Stimulated activated CD8-positive, alpha-beta memory T cell treated with anti-CD3 and anti-CD28 coated beads, Interleukin-7, amount 100 ng/mL, for 24 hours (primary cell): ENCODE results near the gene CYP4F3.
"Not testable (repeated sequence)": the region's sequence is repeated elsewhere in the genome, so short reads cannot be mapped to it uniquely, and the experiment has no call there.

ENCODE experiments used
- DNase-seq: peaks from one replicate; pipeline ENCODE4 v3.0.0-alpha.2; 2020; ENCODE audit warnings: low read depth

CYP4F3 gene

DNA sequence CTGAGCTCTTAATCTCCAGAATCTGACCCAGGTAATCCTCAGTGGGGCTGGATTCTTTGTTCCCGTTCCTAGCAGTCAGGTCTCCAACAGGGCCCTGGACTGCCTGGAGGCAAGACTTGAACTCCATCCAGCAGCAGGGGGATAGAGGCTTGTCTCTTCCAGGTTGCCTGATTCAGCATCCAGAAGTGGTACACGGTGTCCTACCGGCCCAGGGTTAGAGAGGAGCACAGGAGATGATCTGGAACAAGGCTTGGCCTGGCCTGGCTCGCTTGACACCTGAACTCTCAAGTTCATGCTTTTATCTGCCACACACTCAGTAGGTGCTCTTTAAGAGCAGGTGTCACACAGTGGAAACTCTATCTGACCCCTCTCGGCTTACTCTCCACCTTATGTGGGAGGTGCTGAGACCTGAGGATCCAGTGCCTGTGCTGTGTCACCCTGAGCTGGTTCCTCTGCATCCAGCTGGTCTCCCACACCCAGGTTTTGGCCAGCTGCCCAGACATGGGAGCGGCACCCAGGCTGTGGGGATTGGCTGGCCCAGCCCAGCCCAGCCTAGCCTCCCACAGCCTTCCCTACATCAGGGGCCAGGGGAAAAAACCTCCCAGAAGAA is at the start of gene CYP4F3:
Gene CYP4F3 (plus strand): TSS at position 604 of the 610 bp plus-strand sequence. CDS start 519 bp downstream, outside the sequence.
- DNase-seq, result no peak

DNA sequence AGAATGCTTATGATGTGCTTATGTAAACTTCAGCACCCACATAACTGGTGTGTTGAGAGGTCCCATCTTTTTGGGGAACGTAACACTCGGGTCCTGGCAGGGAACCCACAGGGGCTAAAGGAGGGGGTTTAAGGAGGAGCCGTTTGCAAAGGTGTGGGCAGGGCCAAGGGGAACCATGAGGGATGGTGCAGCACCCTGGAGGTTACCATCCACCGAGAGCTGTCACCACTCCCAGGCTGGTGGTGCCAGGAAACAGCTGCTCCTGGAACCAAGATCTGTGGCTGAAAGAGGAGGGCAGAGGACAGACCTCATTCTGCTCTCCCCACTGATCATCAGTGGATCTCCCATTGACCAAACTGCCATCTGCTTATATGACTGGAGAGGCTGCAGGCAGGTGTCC is 48.9 kb upstream of the CYP4F3 start:
- no peak for DNase-seq

DNA sequence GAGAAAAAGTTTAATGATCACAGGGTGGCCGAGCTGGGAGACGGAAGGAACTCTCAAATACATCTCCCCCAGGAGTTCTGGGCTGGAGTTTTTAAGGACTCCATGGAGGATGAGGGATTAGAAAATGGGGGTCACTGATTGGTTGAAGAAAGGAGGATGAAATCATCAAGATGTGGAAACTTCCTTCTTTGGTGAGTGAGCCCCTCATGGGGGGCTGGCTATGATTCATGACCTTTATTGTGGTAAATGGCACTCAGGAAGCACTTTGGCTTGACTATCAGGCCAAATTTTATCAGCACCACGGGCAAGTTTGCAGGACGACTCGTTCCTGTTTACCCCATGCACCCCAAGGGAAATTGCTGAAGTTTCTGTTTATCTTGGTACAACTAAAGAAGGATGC is 48.2 kb upstream of the CYP4F3 start:
- DNase-seq, result not testable (repeated sequence)

- DNase-seq, result not testable (repeated sequence)
Observed at GRCh38 chr19:15593766-15594165, 46.9 kb upstream of the CYP4F3 start.

- DNase-seq, result no peak
Observed at GRCh38 chr19:15595069-15595468, 45.6 kb upstream of the CYP4F3 start.

DNA sequence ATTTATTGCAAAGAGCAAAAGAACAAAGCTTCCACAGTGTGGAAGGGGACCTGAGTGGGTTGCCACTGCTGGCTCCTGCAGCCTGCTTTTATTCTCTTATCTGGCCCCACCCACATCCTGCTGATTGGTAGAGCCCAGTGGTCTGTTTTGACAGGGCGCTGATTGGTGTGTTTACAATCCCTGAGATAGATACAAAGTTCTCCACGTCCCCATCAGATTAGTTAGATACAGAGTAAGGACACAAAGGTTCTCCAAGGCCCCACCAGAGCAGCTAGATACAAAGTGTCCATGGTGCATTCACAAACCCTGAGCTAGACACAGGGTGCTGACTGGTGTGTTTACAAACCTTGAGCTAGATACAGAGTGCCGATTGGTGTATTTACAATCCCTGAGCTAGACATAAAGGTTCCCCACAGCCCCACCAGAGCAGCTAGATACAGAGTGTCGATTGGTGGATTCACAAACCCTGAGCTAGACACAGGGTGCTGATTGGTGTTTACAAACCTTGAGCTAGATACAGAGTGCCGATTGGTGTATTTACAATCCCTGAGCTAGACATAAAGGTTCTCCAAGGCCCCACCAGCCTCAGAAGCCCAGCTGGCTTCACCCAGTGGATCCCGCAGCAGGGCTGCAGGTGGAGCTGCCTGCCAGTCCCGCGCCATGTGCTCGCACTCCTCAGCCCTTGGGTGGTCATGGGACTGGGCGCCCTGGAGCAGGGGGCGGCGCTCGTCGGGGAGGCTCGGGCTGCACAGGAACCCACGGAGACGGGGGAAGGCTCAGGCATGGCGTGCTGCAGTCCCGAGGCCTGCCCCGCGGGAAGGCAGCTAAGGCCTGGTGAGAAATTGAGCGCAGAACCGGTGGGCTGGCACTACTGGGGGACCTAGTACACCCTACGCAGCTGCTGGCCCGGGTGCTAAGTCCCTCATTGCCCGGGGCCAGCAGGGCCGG is 32.4 kb upstream of the CYP4F3 start:
- not testable (repeated sequence) for DNase-seq

- DNase-seq, result no peak
Observed at GRCh38 chr19:15609261-15609660, 31.4 kb upstream of the CYP4F3 start.

DNA sequence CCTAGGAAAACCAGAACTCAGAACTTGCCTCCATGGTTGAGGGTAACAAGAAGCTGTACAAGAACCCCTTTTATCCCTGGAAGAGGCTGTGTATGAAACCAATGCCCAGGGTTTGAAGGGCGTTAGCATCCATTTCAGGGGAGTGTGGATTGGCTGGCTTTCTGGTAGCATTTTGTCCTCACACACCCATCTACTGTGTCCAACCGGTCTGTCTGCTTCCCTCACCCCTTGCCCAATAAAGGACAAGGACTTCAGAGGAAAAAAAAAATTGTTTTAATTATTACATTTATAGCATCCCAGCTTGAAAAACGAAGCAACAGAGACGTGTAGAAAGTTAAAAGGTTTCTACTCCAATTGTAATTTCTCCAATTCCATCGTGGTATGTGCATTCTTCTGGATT is 28.4 kb upstream of the CYP4F3 start:
- no peak for DNase-seq

DNA sequence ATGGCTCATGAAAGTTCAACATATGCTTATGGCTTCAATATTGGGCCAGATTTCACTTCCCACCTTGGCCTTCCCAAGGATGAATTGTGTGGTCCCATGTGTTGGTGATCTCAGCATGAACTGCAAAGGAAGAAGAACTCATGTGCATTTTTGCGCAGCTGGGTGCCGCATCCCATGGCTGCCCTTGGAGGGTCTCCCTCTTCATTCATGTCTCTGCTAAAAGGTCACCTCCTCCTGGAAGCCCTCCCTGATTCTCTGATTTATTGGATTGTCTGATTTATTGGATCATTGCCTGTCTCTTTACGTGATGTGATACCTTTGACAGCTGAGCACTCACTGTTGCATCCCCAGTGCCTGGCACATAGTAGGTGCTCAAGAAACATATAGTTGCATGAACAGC is 27.4 kb upstream of the CYP4F3 start:
- DNase-seq, result no peak

DNA sequence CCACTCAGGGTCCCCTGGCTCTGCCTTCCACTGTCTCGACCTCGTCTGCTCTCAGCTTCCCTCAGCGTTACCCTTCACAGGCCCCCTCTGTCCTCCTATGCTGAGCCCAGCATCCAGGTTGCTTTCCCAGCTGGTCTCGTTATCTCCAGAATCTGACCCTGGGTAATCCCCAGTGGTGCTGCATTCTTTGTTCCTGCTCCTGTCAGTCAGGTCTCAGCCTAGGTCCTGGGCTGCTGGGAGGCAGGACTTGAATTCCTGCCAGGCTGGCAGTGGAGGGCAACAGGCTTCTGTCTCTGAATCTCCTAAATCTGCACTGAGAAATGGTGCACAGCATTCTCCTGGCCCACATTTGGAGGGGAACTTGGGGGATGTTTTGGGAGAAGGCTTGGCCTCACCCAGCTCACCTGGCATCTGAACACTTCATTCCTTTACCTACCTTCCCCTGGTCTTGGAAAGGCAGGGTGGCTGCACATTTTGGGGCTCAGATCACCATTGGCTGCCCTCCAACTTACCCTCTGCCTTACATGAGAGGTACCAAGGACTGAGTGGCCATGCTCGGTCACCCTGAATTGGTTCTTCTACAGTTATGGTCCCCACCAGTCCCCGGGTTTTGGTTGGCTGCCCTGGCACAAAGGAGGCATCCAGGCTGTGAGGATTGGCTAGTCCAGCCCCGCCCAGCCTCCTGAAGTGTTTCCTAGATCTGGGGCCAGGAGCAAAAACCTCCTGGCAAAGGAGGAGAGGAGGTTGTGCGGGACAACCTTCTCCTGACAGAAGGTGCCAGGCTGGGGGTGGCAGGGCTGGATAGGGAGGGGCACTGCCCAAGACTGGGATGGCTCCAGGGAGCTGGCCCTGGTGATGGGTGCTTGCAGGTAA is 26.0 kb upstream of the CYP4F3 start, which contains the start of gene CYP4F8:
Gene CYP4F8 (plus strand): TSS at position 712 of the 873 bp plus-strand sequence. CDS start 399 bp downstream, outside the sequence.
- no peak for DNase-seq

DNA sequence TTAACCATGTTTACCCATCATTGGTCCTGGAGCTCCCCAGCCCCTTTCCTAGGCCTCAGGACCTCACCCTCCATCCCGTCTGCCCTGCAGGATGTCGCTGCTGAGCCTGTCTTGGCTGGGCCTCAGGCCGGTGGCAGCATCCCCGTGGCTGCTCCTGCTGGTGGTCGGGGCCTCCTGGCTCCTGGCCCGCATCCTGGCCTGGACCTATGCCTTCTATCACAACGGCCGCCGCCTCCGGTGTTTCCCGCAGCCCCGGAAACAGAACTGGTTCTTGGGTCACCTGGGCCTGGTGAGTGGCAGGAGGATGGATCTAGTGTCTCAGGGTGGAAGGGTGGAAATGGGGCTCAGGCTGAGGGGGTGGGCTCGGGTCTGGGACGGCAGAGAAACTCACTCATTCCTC is 25.2 kb upstream of the CYP4F3 start:
- no peak for DNase-seq

GRCh38 chr19:15616183-15616582 is 24.5 kb upstream of the CYP4F3 start:
- DNase-seq, result no peak

- no peak for DNase-seq
Observed at GRCh38 chr19:15616627-15617270, 23.9 kb upstream of the CYP4F3 start.

- no peak for DNase-seq
Observed at GRCh38 chr19:15618321-15618720, 22.4 kb upstream of the CYP4F3 start.

- DNase-seq, result no peak
Observed at GRCh38 chr19:15621801-15622200, 18.9 kb upstream of the CYP4F3 start.

- no peak for DNase-seq
Observed at GRCh38 chr19:15622991-15623390, 17.7 kb upstream of the CYP4F3 start.

GRCh38 chr19:15623711-15624318 is 16.9 kb upstream of the CYP4F3 start:
- DNase-seq, result no peak

GRCh38 chr19:15628236-15629002 is 12.3 kb upstream of the CYP4F3 start:
- no peak for DNase-seq

DNA sequence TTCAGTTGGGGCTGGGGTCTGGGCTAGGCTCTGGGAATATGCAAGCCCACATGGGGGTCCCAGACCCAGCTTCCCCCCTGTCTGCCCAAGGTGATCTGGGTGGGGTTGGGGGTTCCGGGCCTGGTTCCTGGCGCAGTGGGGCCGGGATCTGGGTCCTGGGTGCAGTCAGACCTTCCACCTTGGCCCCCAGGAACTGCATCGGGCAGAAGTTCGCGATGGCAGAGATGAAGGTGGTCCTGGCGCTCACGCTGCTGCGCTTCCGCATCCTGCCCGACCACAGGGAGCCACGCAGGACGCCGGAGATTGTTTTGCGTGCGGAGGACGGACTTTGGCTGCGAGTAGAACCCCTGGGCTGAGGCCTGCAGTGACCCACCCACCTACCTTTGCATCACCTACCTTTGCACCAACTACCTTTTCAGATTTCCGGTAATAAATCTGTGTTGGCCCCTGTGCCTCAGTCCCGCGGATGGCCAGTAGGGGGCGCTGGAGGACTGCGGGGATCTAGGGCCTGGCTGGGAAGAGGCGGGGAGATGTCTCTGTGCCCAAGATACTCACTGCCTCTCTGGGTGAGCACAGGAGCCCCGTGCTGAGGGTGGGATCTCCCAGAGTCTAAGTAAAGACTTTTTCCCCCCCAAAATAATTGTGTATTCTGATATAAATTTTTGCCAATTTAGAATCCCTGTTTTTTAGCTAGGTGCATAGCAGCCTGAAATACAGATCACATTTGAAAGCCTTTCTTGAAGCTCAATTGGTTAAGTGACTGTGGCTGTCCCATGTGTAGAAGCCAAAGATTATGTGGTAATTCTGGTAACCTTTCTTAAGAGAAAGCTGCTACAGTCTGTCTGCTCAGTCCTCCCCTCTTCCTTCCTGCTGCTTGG is 11.5 kb upstream of the CYP4F3 start:
- DNase-seq, result peak; percentile 90
